Measurements from ENCODE around the gene STARD9. TPM values are rescaled to one million over a fixed set of nuclear protein-coding genes. Genes with fewer than 3 reads are reported as not detected.

STARD9 gene
- total and polyA plus RNA-seq, 10 of the 15 experiments (the other 5 are each of a cell fraction or from before 2014, with no cell fraction given), result 0.58 to 11.5 (median 6.1) TPM

DNA sequence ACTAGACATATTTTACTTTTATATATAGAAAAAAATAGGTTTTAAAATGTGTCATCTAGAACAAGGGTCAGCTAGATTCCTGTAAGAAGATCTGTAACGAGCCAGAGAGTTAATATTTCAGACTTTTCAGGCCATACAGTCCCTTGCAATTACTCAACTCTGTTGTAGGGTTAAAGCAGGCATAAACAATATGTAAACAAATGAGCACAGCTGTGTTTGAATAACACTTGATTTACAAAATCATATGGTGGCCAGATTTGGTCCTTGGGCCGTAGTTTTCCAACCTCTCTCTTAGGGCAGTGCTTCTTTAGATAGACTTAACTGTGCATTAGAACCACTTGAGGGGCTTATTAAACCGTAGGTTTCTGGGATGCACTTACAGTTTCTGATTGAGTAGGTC, 46.4 kb upstream of the STARD9 start (continued):
- no peak for TF ChIP-seq BCL3 (IDR thresholded peaks at IDR 0.05; ENCODE audit: borderline replicate concordance, insufficient read depth, low read depth, low read length, poor library complexity, severe bottlenecking)
- TF ChIP-seq CEBPZ (IDR thresholded peaks at IDR 0.05; ENCODE audit: low read depth, low read length), result no peak

- ChIA-PET RAD21 (ENCODE audit: unreplicated experiment) (interaction anchor here (1.2 kb wide), 1 partner anchor 14 kb away, joined by 3 read pairs; no protein-coding TSS in a partner anchor), CTCF (interaction anchor here (0.6 to 0.8 kb wide), 2 partner anchors 24 to 478 kb away, joined by 3 to 4 read pairs; no protein-coding TSS in a partner anchor), POLR2A (interaction anchor here (1.2 to 2.9 kb wide), 2 partner anchors 13 to 15 kb away, joined by 4 to 13 read pairs; partner anchors contain the start of genes HAUS2 and LRRC57), SMC1A (ENCODE audit: uncharacterized antibody, unreplicated experiment) (interaction anchor here (1.2 to 8.1 kb wide), 2 partner anchors 14 to 119 kb away, joined by 4 to 45 read pairs; partner anchors contain the start of genes HAUS2 and LRRC57)
- Histone ChIP-seq H3K4me1 (ENCODE audit: control insufficient read depth, insufficient read depth, low read length) (no peaks in the 10 kb centered on the region), H4K20me1 (ENCODE audit: control insufficient read depth, insufficient read depth) (no peaks in the 10 kb centered on the region), H3K79me2 (ENCODE audit: control insufficient read depth, insufficient read depth, low read length) (no peaks in the 10 kb centered on the region), H3K9me3 (replicated peaks; ENCODE audit: control insufficient read depth, insufficient read depth, low read length) (no peaks in the 10 kb centered on the region), H3K4me3 (no peak overlapping the region), H3K27me3 (replicated peaks in 1 of 2; ENCODE audit: control insufficient read depth in 2 of 2, insufficient read depth in 2 of 2, low read length in 1 of 2) (no peaks in the 10 kb centered on the region), H3K9ac (ENCODE audit: control insufficient read depth, insufficient read depth, low read length) (no peak overlapping the region), H2AFZ (ENCODE audit: control insufficient read depth, low read depth, low read length) (no peak overlapping the region), H3K36me3 (ENCODE audit: control insufficient read depth in 2 of 2, insufficient read depth in 2 of 2, low read length in 1 of 2) (peaks cover 0 to 12% of the 10 kb centered on the region in 2 experiments), H3K4me2 (ENCODE audit: control insufficient read depth, insufficient read depth) (no peak overlapping the region), H3K27ac (ENCODE audit: control insufficient read depth, insufficient read depth) (no peak overlapping the region)
- in situ Hi-C loops (cut with MboI) (no loop called here), intact Hi-C loops (cut with micrococcal nuclease; ENCODE audit: unreplicated experiment) (no loop called here)
- ATAC-seq (no peak), FAIRE-seq (no peak), DNase-seq (ENCODE audit: low read depth, low spot score) (no peak)
- 100% methylated on average over 1 of the region's 1 CpG for WGBS (ENCODE audit: insufficient coverage, insufficient replicate concordance, low lambda C conversion rate, missing lambda C conversion rate)
- BruUV-seq (replicated peaks), result no TSS peak
- TF ChIP-seq POLR2AphosphoS5 (IDR thresholded peaks at IDR 0.05; ENCODE audit: low read length), result no peak
- no peak for TF ChIP-seq E2F4 (IDR thresholded peaks at IDR 0.05; ENCODE audit: low read depth, low read length)
- no peak for TF ChIP-seq BCL11A (IDR thresholded peaks at IDR 0.05; ENCODE audit: low read depth, low read length)
- no peak for TF ChIP-seq ZZZ3 (IDR thresholded peaks at IDR 0.05; ENCODE audit: control insufficient read depth, insufficient read length, low read depth)
- TF ChIP-seq CREM (IDR thresholded peaks at IDR 0.05; ENCODE audit: low read depth), result no peak
- no peak for TF ChIP-seq NR2C1 (IDR thresholded peaks at IDR 0.05)
- no peak for TF ChIP-seq CEBPB (IDR thresholded peaks at IDR 0.05; ENCODE audit: borderline replicate concordance in 1 of 2, low read depth in 2 of 2, low read length in 2 of 2)
- TF ChIP-seq PAX8 (IDR thresholded peaks at IDR 0.05), result no peak
- TF ChIP-seq SMAD1 (IDR thresholded peaks at IDR 0.05; ENCODE audit: low read depth, partially characterized antibody), result no peak
- TF ChIP-seq HCFC1 (IDR thresholded peaks at IDR 0.05; ENCODE audit: low read length), result no peak
- no peak for TF ChIP-seq MAX (IDR thresholded peaks at IDR 0.05; ENCODE audit: low read depth, low read length)
- TF ChIP-seq NFXL1 (IDR thresholded peaks at IDR 0.05; ENCODE audit: borderline replicate concordance), result no peak
- TF ChIP-seq EGR1 (IDR thresholded peaks at IDR 0.05; ENCODE audit: borderline replicate concordance in 1 of 2, low read depth in 2 of 2, low read length in 2 of 2), result no peak
- no peak for TF ChIP-seq ZNF24 (IDR thresholded peaks at IDR 0.05)
- no peak for TF ChIP-seq ATF7 (IDR thresholded peaks at IDR 0.05; ENCODE audit: low read depth)
- no peak for TF ChIP-seq RCOR1 (conservative IDR thresholded peaks at IDR 0.05; ENCODE audit: low read depth, low read length)
- no peak for TF ChIP-seq CHD1 (IDR thresholded peaks at IDR 0.05; ENCODE audit: low read depth, low read length)
Measured at GRCh38 chr15:42533246-42533645, 42.2 kb upstream of the STARD9 start.

Measured in GM12878 (cell line).